Measurements from ENCODE around the gene CIAPIN1.

Gene CIAPIN1

DNA sequence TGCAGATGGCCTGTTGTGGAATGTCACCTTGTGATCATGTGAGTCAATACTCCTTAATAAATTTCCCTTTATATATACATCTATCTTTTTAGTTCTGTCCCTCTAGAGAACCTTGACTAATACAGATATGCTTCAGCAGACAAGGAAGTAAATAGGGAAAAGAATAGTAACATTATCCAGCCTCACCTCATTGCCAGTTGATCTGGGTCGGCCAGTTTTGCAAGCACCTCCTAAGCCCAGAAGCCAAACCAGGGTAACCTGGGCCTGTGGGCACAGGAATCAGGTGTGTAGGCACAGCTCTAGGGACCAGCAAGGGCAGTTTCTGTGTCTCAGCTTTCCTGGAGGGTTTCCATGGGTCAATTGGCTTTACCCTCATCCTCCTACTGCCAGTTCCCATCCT lies 54.5 kb downstream of the CIAPIN1 start:
- no peak overlapping the region for H3K27ac ChIP-seq (ENCODE audit: insufficient read depth, low read length, poor library complexity, severe bottlenecking)
- H3K36me3 ChIP-seq (ENCODE audit: control insufficient read depth, insufficient read depth, low read length), result no peaks in the 10 kb centered on the region
- H3K4me3 ChIP-seq (ENCODE audit: insufficient read depth, low read depth, low read length, poor library complexity, severe bottlenecking), result no peak overlapping the region
- H3K9me3 ChIP-seq (ENCODE audit: control insufficient read depth, low read length), result no peaks in the 10 kb centered on the region
- H3K27me3 ChIP-seq (replicated peaks; ENCODE audit: control insufficient read depth, insufficient read depth, low read length, poor library complexity, severe bottlenecking), result no peaks in the 10 kb centered on the region
- no peaks in the 10 kb centered on the region for H3K4me1 ChIP-seq (ENCODE audit: control insufficient read depth, insufficient read depth, low read length, poor library complexity, severe bottlenecking)
- no peak for DNase-seq

DNA sequence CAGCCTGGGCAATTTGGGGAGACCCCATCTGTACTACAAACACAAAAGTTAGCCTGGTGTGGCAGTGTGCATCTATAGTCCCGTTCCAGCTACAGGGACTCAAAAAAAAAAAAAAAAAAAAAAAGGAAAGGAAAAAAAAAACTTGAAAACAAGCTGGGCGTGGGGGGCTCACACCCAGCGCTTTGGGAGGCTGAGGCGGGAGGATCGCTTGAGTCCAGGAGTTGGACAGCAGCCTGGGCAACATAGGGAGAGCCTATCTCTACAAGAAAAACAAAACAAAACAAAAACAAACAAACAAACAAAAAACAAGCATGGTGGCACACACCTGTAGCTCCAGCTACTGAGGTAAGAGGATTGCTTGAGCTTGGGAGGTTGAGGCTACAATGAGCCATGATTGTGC lies 55.5 kb downstream of the CIAPIN1 start:
- Histone ChIP-seq H3K27ac (ENCODE audit: insufficient read depth, low read length, poor library complexity, severe bottlenecking) (no peak overlapping the region), H3K27me3 (replicated peaks; ENCODE audit: control insufficient read depth, insufficient read depth, low read length, poor library complexity, severe bottlenecking) (no peaks in the 10 kb centered on the region), H3K4me3 (ENCODE audit: insufficient read depth, low read depth, low read length, poor library complexity, severe bottlenecking) (no peak overlapping the region), H3K9me3 (ENCODE audit: control insufficient read depth, low read length) (no peaks in the 10 kb centered on the region), H3K4me1 (ENCODE audit: control insufficient read depth, insufficient read depth, low read length, poor library complexity, severe bottlenecking) (no peaks in the 10 kb centered on the region), H3K36me3 (ENCODE audit: control insufficient read depth, insufficient read depth, low read length) (no peaks in the 10 kb centered on the region)
- DNase-seq, result no peak

DNA sequence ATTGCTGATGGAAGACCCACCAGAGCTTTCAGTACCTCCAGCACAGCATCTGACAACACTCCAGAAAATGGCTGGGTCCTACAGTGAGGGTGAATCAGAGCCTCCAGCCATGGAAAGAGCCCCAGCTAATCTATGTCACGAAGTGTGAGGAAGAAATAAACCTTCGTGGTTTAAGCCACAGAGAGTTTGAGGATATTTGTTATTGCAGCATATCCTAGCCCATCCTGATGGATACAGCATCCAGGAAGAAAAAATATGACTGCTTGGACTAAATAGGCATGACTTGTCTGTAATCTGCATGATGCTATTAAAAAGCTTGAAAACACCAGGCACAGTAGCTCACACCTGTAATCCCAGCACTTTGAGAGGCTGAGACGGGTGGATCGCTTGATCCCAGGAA lies 55.9 kb downstream of the CIAPIN1 start:
- Histone ChIP-seq H3K36me3 (ENCODE audit: control insufficient read depth, insufficient read depth, low read length) (no peaks in the 10 kb centered on the region), H3K4me3 (ENCODE audit: insufficient read depth, low read depth, low read length, poor library complexity, severe bottlenecking) (no peak overlapping the region)
- no peak for DNase-seq

DNA sequence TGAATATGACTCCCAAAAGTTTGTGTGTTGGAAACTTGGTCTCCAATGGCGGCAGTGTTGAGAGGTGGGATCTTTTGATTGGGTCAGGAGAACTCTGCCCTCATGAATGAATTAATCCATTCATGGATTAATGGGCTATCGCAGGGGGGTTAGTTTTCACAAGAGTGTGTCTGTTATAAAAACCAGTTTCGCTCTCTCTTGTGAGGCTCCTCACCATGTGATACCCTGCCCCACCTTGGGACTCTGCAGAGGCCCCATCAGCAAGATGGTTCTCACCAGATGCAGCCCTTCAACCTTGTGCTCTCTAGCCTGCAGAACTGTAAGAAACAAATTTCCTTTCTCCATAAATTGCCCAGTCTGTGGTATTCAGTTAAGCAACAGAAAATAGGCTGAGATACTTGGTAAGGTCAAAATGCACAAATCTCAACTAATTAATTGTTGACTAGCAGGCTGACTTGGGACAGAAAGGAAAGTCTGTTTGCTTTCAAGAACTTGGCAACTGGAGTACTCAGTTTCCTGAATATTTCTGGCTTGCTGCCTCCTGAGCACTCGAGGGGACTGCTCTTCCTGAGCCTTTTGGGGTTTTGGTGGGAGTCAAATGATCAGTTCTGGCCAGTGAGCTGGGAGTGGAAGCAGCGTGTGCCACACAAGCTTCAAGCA lies 56.4 kb downstream of the CIAPIN1 start:
- no peaks in the 10 kb centered on the region for H3K4me1 ChIP-seq (ENCODE audit: control insufficient read depth, insufficient read depth, low read length, poor library complexity, severe bottlenecking)
- H3K27me3 ChIP-seq (replicated peaks; ENCODE audit: control insufficient read depth, insufficient read depth, low read length, poor library complexity, severe bottlenecking), result no peaks in the 10 kb centered on the region
- H3K36me3 ChIP-seq (ENCODE audit: control insufficient read depth, insufficient read depth, low read length), result no peaks in the 10 kb centered on the region
- H3K9me3 ChIP-seq (ENCODE audit: control insufficient read depth, low read length), result no peaks in the 10 kb centered on the region
- no peak overlapping the region for H3K4me3 ChIP-seq (ENCODE audit: insufficient read depth, low read depth, low read length, poor library complexity, severe bottlenecking)
- DNase-seq, result no peak
- no peak overlapping the region for H3K27ac ChIP-seq (ENCODE audit: insufficient read depth, low read length, poor library complexity, severe bottlenecking)

More for the DNA sequence above, 55.9 kb downstream of the CIAPIN1 start:
- no peaks in the 10 kb centered on the region for H3K4me1 ChIP-seq (ENCODE audit: control insufficient read depth, insufficient read depth, low read length, poor library complexity, severe bottlenecking)
- H3K9me3 ChIP-seq (ENCODE audit: control insufficient read depth, low read length), result no peaks in the 10 kb centered on the region
- no peaks in the 10 kb centered on the region for H3K27me3 ChIP-seq (replicated peaks; ENCODE audit: control insufficient read depth, insufficient read depth, low read length, poor library complexity, severe bottlenecking)
- H3K27ac ChIP-seq (ENCODE audit: insufficient read depth, low read length, poor library complexity, severe bottlenecking), result no peak overlapping the region

DNA sequence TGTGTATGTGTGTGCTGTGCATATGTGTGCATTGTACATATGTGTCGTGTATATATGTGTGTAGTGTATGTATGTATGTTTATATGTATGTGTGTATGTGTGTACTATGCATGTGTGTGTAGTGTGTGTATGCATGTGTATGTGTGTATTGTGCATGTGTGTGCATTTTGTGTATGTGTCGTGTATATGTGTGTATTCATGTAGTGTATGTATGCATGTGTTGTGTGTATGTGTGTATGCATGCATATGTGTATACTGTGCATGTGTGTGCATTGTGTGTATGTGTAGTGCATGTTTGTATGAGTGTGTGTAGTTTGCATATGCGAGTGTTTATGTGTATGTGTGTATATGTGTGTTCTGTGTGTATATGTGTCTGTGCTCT lies 58.1 kb downstream of the CIAPIN1 start:
- Histone ChIP-seq H3K36me3 (ENCODE audit: control insufficient read depth, insufficient read depth, low read length) (no peaks in the 10 kb centered on the region), H3K9me3 (ENCODE audit: control insufficient read depth, low read length) (no peaks in the 10 kb centered on the region), H3K27ac (ENCODE audit: insufficient read depth, low read length, poor library complexity, severe bottlenecking) (no peak overlapping the region), H3K27me3 (replicated peaks; ENCODE audit: control insufficient read depth, insufficient read depth, low read length, poor library complexity, severe bottlenecking) (no peaks in the 10 kb centered on the region), H3K4me1 (ENCODE audit: control insufficient read depth, insufficient read depth, low read length, poor library complexity, severe bottlenecking) (no peaks in the 10 kb centered on the region), H3K4me3 (ENCODE audit: insufficient read depth, low read depth, low read length, poor library complexity, severe bottlenecking) (no peak overlapping the region)
- DNase-seq, result no peak

DNA sequence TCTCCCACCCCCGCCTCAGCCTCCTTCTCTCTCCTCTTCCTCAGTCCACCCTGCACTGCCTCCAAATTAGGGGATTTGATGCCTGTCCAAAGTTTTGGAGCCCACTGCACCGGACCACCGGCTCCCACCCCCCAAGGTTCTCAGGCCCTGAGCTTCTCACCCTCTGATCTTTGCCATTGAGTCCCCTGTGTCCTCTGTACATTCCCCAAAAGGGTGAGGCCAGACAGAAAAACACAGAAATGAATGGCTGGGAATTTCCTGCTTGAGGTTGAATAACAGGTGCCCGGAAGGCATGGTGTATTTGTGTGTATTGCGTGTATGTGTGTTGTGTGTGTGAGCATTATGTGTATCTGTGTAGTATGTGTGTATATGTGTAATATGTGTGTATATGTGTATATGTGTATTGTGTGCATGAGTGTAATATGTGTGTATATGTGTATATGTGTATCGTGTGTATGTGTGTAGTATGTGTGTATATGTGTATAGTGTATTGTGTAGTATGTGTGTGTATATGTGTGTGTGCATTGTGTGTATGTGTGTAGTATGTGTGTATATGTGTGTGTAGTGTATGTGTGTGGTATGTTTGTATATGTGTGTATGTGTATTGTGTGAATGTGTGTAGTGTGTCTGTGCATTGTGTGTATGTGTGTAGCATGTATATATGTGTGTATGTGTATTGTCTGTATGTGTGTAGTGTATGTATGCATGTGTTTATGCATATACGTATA lies 58.7 kb downstream of the CIAPIN1 start:
- no peaks in the 10 kb centered on the region for H3K9me3 ChIP-seq (ENCODE audit: control insufficient read depth, low read length)
- no peak for DNase-seq
- no peak overlapping the region for H3K4me3 ChIP-seq (ENCODE audit: insufficient read depth, low read depth, low read length, poor library complexity, severe bottlenecking)
- H3K27me3 ChIP-seq (replicated peaks; ENCODE audit: control insufficient read depth, insufficient read depth, low read length, poor library complexity, severe bottlenecking), result no peaks in the 10 kb centered on the region
- H3K4me1 ChIP-seq (ENCODE audit: control insufficient read depth, insufficient read depth, low read length, poor library complexity, severe bottlenecking), result no peaks in the 10 kb centered on the region
- no peaks in the 10 kb centered on the region for H3K36me3 ChIP-seq (ENCODE audit: control insufficient read depth, insufficient read depth, low read length)
- no peak overlapping the region for H3K27ac ChIP-seq (ENCODE audit: insufficient read depth, low read length, poor library complexity, severe bottlenecking)

DNA sequence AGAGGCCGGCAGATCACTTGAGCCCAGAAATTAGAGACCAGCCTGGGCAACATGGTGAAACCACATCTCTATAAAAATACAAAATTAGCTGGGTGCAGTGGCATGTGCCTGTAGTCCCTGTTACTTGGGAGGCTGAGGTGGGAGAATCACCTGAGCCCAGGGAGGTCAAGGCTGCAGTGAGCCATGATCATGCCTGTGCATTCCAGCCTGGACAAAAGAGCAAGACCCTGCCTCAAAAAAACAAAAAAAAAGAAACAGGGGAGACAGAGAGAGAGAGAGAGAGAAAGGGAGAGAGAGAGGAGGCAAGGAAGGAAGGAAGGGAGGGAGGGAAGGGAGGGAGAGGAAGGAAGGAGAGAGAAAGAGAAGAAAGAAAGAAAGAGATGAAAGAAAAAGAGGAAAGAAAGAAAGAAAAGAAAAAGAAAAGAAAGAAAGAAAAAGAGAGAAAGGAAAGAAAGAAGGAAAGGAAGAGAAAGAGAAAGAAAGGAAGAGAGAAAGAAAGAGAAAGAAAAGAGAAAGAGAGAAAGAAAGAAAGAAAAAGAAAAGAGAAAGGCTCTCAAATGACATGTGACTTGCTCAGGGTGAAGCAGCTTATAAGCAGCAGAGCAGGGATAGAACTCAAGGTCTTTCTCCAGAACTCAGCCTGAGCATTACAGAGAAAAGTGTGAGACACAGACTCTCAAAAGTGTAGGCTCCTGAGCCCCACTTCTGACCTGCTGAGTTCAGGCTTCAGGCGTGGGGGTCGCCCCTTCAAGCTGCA lies 59.4 kb downstream of the CIAPIN1 start:
- no peaks in the 10 kb centered on the region for H3K9me3 ChIP-seq (ENCODE audit: control insufficient read depth, low read length)
- H3K36me3 ChIP-seq (ENCODE audit: control insufficient read depth, insufficient read depth, low read length), result no peaks in the 10 kb centered on the region
- no peak overlapping the region for H3K4me3 ChIP-seq (ENCODE audit: insufficient read depth, low read depth, low read length, poor library complexity, severe bottlenecking)
- no peaks in the 10 kb centered on the region for H3K4me1 ChIP-seq (ENCODE audit: control insufficient read depth, insufficient read depth, low read length, poor library complexity, severe bottlenecking)
- H3K27ac ChIP-seq (ENCODE audit: insufficient read depth, low read length, poor library complexity, severe bottlenecking), result no peak overlapping the region
- H3K27me3 ChIP-seq (replicated peaks; ENCODE audit: control insufficient read depth, insufficient read depth, low read length, poor library complexity, severe bottlenecking), result no peaks in the 10 kb centered on the region
- no peak for DNase-seq

DNA sequence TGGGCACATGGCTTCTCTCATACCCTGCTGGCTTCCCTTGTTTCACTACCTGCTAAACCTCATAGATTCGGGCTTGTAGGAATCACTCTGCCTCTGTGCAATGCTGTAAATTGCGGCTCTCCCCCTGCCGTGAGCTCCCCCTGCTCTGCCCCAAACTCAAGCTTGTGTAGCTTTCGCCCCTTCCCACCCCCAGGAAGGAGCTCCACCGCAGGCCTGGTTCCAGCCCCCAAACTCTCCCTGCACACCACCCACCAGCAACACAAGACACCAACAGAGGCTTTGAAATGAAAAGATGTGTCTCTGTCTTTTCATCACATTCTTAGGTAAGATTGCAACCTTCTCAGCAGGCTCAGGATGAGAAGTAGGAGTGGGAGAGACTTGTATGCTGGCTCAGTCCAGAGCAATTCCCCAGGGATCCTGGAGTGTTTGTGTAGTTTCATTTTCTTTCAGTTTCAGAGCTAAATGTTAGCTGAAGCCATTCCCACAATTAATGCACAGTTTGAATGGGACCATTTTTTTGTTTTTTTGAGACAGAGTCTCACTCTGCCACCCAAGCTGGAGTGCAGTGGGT lies 60.7 kb downstream of the CIAPIN1 start:
- Histone ChIP-seq H3K27ac (ENCODE audit: insufficient read depth, low read length, poor library complexity, severe bottlenecking) (no peak overlapping the region), H3K9me3 (ENCODE audit: control insufficient read depth, low read length) (no peaks in the 10 kb centered on the region), H3K4me3 (ENCODE audit: insufficient read depth, low read depth, low read length, poor library complexity, severe bottlenecking) (no peak overlapping the region), H3K36me3 (ENCODE audit: control insufficient read depth, insufficient read depth, low read length) (no peaks in the 10 kb centered on the region), H3K27me3 (replicated peaks; ENCODE audit: control insufficient read depth, insufficient read depth, low read length, poor library complexity, severe bottlenecking) (no peaks in the 10 kb centered on the region), H3K4me1 (ENCODE audit: control insufficient read depth, insufficient read depth, low read length, poor library complexity, severe bottlenecking) (no peaks in the 10 kb centered on the region)
- DNase-seq, result no peak

DNA sequence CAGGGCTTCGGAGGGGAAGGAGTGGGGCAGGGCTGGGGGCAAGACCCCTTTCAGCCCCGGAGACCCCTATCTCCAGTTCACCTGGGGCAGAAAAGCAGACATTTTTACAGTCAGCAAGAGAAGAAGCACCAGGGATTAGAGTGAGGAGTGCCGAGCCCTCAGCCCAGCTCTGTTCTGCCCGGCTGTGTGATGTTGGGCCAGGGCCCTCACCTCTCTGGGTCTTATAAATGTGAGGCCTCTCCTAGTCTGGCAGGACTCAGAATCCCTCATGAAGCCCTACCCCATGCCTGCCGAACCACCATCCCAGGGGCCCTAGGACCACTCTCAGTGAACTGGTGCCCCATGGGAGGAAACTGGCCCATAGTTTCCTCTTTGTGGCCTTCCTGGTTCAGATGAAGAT lies 62.1 kb downstream of the CIAPIN1 start:
- no peak overlapping the region for H3K4me3 ChIP-seq (ENCODE audit: insufficient read depth, low read depth, low read length, poor library complexity, severe bottlenecking)
- no peaks in the 10 kb centered on the region for H3K27me3 ChIP-seq (replicated peaks; ENCODE audit: control insufficient read depth, insufficient read depth, low read length, poor library complexity, severe bottlenecking)

More for the DNA sequence above, 62.1 kb downstream of the CIAPIN1 start:
- H3K9me3 ChIP-seq (ENCODE audit: control insufficient read depth, low read length), result no peaks in the 10 kb centered on the region
- no peak for DNase-seq
- no peaks in the 10 kb centered on the region for H3K36me3 ChIP-seq (ENCODE audit: control insufficient read depth, insufficient read depth, low read length)
- H3K27ac ChIP-seq (ENCODE audit: insufficient read depth, low read length, poor library complexity, severe bottlenecking), result no peak overlapping the region
- H3K4me1 ChIP-seq (ENCODE audit: control insufficient read depth, insufficient read depth, low read length, poor library complexity, severe bottlenecking), result no peaks in the 10 kb centered on the region
